Vagina (tissue), 2 donors: ENCODE results near the gene BCL7B. TPM values are rescaled to one million over a fixed set of nuclear protein-coding genes. Genes with fewer than 3 reads are reported as not detected.

Experiments
- DNase-seq, 2 donors: peaks; one replicate each; pipeline ENCODE4 v3.0.0-alpha.2; 2017; ENCODE audit errors: extremely low spot score in 2 of 2
- H3K27ac ChIP-seq: fragments of 200-600 bp; sonication (generic); one replicate; pipeline ENCODE4 v1.5.1; 2019
- H3K27me3 ChIP-seq: fragments of 200-600 bp; sonication (generic); one replicate; pipeline ENCODE4 v1.5.1; 2019
- H3K36me3 ChIP-seq, 2 donors: fragments of 200-600 bp; sonication (generic); one replicate each; pipeline ENCODE4 v1.5.1; 2017 to 2019
- H3K4me1 ChIP-seq: fragments of 200-600 bp; sonication (generic); one replicate; pipeline ENCODE4 v1.5.1; 2019
- H3K4me3 ChIP-seq, 2 donors: fragments of 200-600 bp; sonication (generic); 1 replicate in 1 of 2; 2 replicates in 1 of 2; pipeline ENCODE4 v1.5.1; 2016 to 2019
- H3K9me3 ChIP-seq: fragments of 200-600 bp; sonication (generic); one replicate; pipeline ENCODE4 v1.5.1; 2019
- POLR2A ChIP-seq, 2 donors: fragments of 450-650 bp; IDR thresholded peaks; one replicate each; pipeline ENCODE4 v1.6.1; 2017; ENCODE audit warnings: antibody characterized with exemption in 2 of 2, mild to moderate bottlenecking in 2 of 2, moderate library complexity in 2 of 2
- POLR2AphosphoS5 ChIP-seq, 2 donors: sonication (generic); formaldehyde crosslinking; IDR thresholded peaks; one replicate each; pipeline ENCODE4 v1.9.0; 2017; ENCODE audit warnings: antibody characterized with exemption in 2 of 2, mild to moderate bottlenecking in 2 of 2, low read depth in 1 of 2; ENCODE audit not compliant: insufficient read depth in 1 of 2
- intact Hi-C: fragments of 100-400 bp; cut with DNase I; formaldehyde crosslinking; loops from one replicate; pipeline ENCODE4 v1.15.1; 2023
- total RNA-seq: library from RNA; depleted of rRNA; stranded (reverse); fragments of >200 nt; gene quantifications from one replicate; pipeline ENCODE4 v1.2.3, GENCODE V29; 2016
- TF ChIP-seq, protein P1 (sequence below), 3 experiments: fragments of 450-650 bp in 2 of 3; fragments of 200-600 bp in 1 of 3; sonication (generic) in 1 of 3; IDR thresholded peaks; one replicate each; pipeline ENCODE4 v1.5.1; 2017 to 2019; ENCODE audit warnings: antibody characterized with exemption in 3 of 3, mild to moderate bottlenecking in 2 of 3, moderate library complexity in 2 of 3

Gene BCL7B
- total RNA-seq, 1 donor from 2014 or later = 57.0 TPM

DNA sequence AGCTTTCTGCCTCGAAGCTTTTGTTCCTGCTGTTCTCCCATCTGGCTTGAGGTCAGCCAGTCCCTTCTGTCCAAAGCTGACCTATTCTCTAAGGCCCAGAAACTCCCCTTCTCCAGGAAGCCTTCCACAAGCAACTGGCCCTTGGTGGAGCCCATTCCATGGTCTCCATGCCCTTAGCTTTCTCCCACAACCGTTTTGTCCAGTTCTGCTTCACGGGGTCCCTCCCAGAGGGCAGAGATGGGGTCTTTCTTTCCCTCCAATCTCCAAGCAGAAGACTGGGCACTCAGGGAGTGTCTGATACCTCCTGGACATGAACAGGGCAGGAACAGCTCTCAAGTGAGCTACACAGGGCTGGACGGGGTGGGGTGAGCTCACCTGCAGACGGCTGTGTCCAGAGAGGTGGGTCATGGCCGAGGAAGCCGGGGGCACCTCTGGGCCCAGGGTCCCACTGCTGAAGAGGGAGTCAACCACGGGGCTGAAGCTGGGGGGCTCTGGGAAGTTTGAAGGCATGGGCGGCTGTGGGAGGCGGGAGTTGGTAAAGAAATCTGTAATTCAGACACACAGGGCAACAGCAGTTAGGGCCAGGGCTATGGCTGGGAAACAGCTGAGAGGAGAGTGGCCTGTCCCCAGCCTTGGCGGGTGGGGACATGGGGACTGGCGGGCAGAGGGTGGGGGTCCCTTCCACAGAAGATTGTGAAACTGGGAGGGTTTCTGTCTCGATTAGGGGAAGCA lies 41.8 kb upstream of the BCL7B start:
- Histone ChIP-seq H3K27me3 (no peaks in the 10 kb centered on the region), H3K9me3 (no peaks in the 10 kb centered on the region), H3K36me3 (no peaks in the 10 kb centered on the region), H3K4me3 (no peak overlapping the region), H3K27ac (no peak overlapping the region), H3K4me1 (no peaks in the 10 kb centered on the region)
- intact Hi-C loops = no loop called here
- DNase-seq = no peak
- TF ChIP-seq, protein P1, sequence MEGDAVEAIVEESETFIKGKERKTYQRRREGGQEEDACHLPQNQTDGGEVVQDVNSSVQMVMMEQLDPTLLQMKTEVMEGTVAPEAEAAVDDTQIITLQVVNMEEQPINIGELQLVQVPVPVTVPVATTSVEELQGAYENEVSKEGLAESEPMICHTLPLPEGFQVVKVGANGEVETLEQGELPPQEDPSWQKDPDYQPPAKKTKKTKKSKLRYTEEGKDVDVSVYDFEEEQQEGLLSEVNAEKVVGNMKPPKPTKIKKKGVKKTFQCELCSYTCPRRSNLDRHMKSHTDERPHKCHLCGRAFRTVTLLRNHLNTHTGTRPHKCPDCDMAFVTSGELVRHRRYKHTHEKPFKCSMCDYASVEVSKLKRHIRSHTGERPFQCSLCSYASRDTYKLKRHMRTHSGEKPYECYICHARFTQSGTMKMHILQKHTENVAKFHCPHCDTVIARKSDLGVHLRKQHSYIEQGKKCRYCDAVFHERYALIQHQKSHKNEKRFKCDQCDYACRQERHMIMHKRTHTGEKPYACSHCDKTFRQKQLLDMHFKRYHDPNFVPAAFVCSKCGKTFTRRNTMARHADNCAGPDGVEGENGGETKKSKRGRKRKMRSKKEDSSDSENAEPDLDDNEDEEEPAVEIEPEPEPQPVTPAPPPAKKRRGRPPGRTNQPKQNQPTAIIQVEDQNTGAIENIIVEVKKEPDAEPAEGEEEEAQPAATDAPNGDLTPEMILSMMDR (IDR thresholded peaks at IDR 0.05) = no peak
- no peak for TF ChIP-seq POLR2A (IDR thresholded peaks at IDR 0.05)
- no peak for TF ChIP-seq POLR2AphosphoS5 (IDR thresholded peaks at IDR 0.05; ENCODE audit: insufficient read depth in 1 of 2, low read depth in 1 of 2)

DNA sequence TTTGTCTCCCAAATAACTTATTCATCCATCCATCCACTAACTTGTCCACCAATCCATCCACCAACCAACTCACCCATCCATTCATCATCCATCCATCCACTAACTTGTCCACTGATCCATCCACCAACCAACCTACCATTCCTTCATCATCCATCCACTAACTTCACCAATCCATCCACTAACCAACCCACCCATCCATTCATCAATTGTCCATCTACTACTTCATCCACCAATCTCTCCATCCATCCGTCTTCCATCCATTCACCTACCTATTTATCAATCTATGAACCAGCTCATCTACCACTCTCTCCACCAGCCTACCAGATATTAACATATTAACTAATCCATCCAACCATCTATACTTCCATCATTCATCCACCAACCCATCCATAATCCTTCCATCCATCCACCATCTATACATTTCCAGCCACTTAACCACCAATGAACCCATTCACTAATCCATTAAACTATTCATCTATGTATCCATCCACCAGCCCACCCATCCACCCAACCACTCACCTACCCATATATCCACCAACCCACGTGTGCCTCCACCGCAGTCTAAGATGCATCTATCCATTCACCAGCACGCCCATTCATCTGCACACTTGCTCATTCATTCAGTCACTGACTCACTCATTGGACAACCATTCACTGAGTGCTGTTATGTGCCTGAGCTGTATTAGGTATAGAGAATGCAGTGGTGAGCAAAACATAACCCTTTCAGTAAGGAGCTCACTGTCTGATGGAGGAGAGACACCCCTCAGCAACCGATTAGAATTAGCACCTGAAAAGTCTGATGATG lies 40.7 kb upstream of the BCL7B start:
- H3K27ac ChIP-seq = no peak overlapping the region
- DNase-seq = no peak
- no peaks in the 10 kb centered on the region for H3K36me3 ChIP-seq
- H3K9me3 ChIP-seq = no peaks in the 10 kb centered on the region
- intact Hi-C loops = no loop called here
- TF ChIP-seq, protein P1 (IDR thresholded peaks at IDR 0.05) = no peak
- no peak for TF ChIP-seq POLR2A (IDR thresholded peaks at IDR 0.05)
- TF ChIP-seq POLR2AphosphoS5 (IDR thresholded peaks at IDR 0.05; ENCODE audit: insufficient read depth in 1 of 2, low read depth in 1 of 2) = no peak
- no peaks in the 10 kb centered on the region for H3K27me3 ChIP-seq
- no peak overlapping the region for H3K4me3 ChIP-seq
- no peaks in the 10 kb centered on the region for H3K4me1 ChIP-seq

DNA sequence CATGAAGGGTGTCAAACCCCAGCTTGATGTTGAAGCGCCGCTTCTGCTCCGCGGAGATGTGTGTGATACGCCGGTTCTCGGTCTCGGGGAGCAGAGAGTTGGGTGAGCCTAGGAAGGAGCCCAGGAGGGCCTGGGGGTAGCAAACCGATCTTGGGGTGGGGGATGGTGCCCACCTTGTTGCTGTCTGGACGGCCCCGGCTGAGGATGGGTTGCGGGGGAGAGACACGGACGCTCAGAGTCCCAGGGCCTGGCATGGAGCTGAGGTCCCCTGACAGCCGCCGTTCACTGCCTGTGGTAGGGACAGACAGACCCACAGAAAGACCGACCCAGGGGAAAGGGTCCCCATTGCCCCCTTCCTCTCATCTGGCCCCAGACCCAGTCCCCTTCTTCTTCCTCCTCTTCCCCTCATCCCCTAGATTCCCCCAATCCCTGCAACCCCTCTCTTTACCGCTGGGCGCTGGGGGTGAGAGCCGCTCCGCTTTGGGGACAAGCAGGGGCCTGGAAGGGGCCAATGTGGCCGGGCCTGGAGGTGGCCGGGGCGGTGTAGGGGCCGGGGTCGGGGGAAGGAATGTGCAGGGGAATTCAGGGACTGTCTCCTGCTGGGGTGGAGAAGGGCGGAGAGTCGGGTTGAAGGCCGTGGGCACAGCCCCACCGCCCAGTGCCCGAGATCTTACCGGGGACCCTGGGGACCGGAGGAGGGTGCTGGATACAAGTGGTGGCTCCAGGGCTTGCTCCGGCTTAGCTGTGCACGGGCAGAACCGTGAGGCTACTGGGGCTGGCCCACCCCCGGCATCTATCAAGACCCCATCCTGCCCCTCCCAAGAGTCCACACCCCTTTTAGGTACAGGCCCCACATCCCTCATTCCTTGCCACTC lies 38.9 kb upstream of the BCL7B start:
- Histone ChIP-seq H3K36me3 (no peaks in the 10 kb centered on the region), H3K27ac (no peak overlapping the region), H3K9me3 (no peaks in the 10 kb centered on the region), H3K4me3 (no peak overlapping the region), H3K27me3 (no peaks in the 10 kb centered on the region), H3K4me1 (no peaks in the 10 kb centered on the region)
- no peak for DNase-seq
- intact Hi-C loops = no loop called here
- no peak for TF ChIP-seq POLR2A (IDR thresholded peaks at IDR 0.05)
- TF ChIP-seq POLR2AphosphoS5 (IDR thresholded peaks at IDR 0.05; ENCODE audit: insufficient read depth in 1 of 2, low read depth in 1 of 2) = no peak

DNA sequence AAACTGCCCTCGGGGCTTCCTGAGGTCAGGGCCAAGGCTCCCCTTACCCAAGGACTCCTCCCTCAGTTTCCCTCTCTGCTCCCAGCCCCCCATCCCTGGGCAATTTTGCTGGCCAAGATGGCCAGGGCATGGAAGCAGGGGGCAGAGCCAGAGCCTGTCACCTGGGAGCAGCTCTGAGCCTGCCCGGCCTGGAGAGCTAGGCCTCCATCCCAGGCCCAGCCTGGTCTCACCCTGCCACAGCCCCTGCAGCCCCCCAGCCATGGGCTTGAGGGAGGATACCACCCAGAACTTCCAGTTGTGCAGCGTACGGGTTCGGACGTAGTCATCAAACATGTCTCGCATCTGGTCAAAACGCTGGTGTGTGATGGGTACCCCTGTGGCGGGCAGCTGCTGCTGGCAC lies 37.9 kb upstream of the BCL7B start:
- Histone ChIP-seq H3K36me3 (no peaks in the 10 kb centered on the region), H3K4me3 (no peak overlapping the region), H3K27ac (no peak overlapping the region), H3K4me1 (no peaks in the 10 kb centered on the region), H3K9me3 (no peaks in the 10 kb centered on the region), H3K27me3 (no peaks in the 10 kb centered on the region)
- intact Hi-C loops = no loop called here
- TF ChIP-seq POLR2A (IDR thresholded peaks at IDR 0.05) (no peak), POLR2AphosphoS5 (IDR thresholded peaks at IDR 0.05; ENCODE audit: insufficient read depth in 1 of 2, low read depth in 1 of 2) (no peak)
- TF ChIP-seq, protein P1 (IDR thresholded peaks at IDR 0.05) = no peak
- no peak for DNase-seq
